GM20000 (cell line): ENCODE data around the gene MMS22L.

Experiments
- DNase-seq: peaks from one replicate; pipeline ENCODE4 v3.0.0; 2012; ENCODE audit warnings: low spot score
- CTCF ChIP-seq: IDR thresholded peaks from 2 replicates; pipeline ENCODE4 v1.5.1; 2012; ENCODE audit warnings: mild to moderate bottlenecking, control low read depth; ENCODE audit errors: extremely low read depth, missing control alignments

Gene MMS22L

GRCh38 chr6:97282726-97283617 is at the start of gene MMS22L:
TSS of gene MMS22L (minus strand) at chr6:97283216. CDS start at chr6:97282477, 739 bp downstream.
- no peak for TF ChIP-seq CTCF
- peak; percentile 89 for DNase-seq

- TF ChIP-seq CTCF, result no peak
- DNase-seq, result no peak
These were observed 39.8 kb upstream of the MMS22L start for GRCh38 chr6:97322811-97323210.

- TF ChIP-seq CTCF, result no peak
- no peak for DNase-seq
These were observed 39.2 kb upstream of the MMS22L start for GRCh38 chr6:97322226-97322625.

GRCh38 chr6:97316978-97317377 is 34.0 kb upstream of the MMS22L start:
- no peak for TF ChIP-seq CTCF
- no peak for DNase-seq

- DNase-seq, result no peak
- no peak for TF ChIP-seq CTCF
These were observed 29.2 kb upstream of the MMS22L start for GRCh38 chr6:97312241-97312640.

- no peak for TF ChIP-seq CTCF
- no peak for DNase-seq
These were observed 23.7 kb upstream of the MMS22L start for GRCh38 chr6:97306544-97307320.
